ACHN (cell line): ENCODE results near the gene ADAM12.
A peak's percentile ranks its signal among the peaks of the same experiment; 100 is the strongest.
"Not testable (repeated sequence)": the region's sequence is repeated elsewhere in the genome, so short reads cannot be mapped to it uniquely, and the experiment has no call there.

Experiments
- DNase-seq: peaks from one replicate; pipeline ENCODE4 v3.0.0-alpha.2; 2015
- in situ Hi-C: cut with HindIII; loops from 2 replicates; pipeline ENCODE4 v1.10.0; 2017; ENCODE audit warnings: low sequenced_read_pairs, low pct_ligation_motif_present, low pct_unique_long_range_greater_than_20kb

Gene ADAM12

DNA sequence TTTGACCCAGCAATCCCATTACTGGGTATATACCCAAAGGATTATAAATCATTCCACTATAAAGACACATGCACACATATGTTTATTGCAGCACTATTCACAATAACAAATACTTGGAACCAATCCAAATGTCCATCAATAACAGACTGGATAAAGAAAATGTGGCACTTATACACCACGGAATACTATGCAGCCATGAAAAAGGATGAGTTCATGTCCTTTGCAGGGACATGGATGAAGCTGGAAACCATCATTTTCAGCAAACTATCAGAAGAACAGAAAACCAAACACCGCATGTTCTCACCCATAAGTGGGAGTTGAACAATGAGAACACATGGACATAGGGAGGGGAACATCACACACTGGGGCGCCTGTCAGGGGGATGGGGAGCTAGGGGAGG, 9.1 kb downstream of the ADAM12 start:
- DNase-seq, in situ Hi-C loops: not testable (repeated sequence)

GRCh38 chr10:126376956-126377355, 11.3 kb downstream of the ADAM12 start:
- in situ Hi-C loops, result no loop called here
- DNase-seq, result peak; percentile 70

- DNase-seq, result no peak
- in situ Hi-C loops, result no loop called here
Measured at GRCh38 chr10:126375926-126376554, 12.2 kb downstream of the ADAM12 start.

GRCh38 chr10:126375299-126375698, 13.0 kb downstream of the ADAM12 start:
- in situ Hi-C loops, result no loop called here
- DNase-seq, result no peak

GRCh38 chr10:126374435-126374834, 13.8 kb downstream of the ADAM12 start:
- in situ Hi-C loops, result no loop called here
- DNase-seq, result no peak

DNA sequence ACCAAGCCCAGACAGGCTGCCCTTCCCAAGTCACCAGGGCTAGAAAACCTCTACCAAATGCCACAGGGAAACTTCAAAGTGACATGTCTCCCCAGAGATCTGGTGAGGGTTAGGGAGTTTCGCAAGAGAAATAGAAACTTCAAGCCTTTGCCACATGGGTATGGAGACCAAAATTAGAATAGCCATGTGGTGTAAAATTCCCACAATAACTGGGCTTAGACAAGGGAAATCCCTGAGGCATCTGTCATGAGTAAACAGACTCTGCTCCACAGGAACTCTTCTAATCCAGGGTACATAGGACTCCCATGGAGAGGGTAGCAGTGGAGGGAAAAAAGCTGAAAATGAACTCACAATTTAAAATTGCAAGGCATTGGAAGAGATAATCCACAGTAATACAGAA, 14.3 kb downstream of the ADAM12 start:
- in situ Hi-C loops, result no loop called here
- DNase-seq, result no peak

DNA sequence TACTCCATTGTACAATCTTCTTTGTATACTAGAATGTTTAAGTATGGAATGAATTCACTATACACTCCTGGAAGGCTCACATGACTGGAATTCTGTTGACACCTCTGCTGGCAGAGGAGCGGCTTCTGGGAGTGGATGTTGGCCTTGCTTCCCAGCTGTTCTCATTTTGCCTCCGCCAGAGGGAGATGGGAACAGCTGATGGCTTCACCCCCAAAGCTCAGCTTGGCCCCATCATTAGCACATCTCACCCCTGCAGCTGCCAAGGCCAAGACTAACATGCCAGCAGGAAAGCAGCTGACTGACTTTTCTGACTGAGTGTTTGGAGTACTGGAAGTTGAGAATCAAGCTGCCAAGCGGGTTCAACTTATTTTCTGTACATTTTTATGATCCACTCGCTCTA, 15.1 kb downstream of the ADAM12 start:
- DNase-seq, result no peak
- in situ Hi-C loops, result no loop called here

DNA sequence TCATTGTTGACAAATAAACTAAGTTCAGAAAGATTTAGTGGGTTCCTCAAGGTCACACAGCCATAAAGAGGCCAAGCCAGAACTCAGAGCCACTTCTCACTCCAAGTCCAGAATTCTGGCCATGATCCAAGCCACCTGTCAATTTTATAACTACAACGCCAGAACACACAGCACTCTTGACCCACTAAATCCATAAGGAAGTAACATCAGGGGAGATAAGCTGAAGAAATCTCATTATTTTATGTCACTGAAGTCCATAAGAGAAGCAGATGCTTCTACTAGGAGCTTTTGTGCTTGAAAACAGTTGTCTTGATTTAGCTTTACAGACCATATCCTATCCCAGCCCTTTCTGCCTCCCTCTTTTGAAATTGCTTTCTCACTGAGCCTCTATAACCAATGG, 15.9 kb downstream of the ADAM12 start:
- in situ Hi-C loops, result no loop called here
- no peak for DNase-seq

DNA sequence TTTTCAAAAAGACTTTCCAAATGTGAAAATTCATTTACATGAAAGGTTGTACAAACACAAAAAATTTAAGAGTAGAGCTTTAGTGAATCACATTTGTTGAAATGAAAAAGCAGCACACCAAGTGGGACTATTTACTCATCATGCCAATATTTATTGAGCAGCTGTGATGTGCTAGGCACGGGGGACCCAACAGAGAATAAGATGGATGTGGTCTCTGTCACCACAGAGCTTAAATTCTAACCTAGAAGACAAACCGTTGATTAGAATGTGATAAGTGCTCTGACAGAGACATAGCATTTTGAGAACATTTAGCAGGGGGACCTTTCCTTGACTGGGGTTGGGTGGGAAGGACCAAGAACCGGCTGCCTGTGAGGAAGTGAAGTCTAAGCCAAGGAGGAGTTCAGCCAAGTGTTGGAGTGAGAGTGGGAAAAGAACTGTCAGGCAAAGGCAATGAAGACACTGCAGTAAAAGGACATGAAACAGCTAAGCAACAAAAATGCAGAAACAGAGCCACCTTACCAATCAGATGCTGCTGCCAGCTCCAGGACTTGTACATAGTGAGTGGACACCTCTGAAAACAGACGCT, 19.1 kb downstream of the ADAM12 start:
- no peak for DNase-seq
- in situ Hi-C loops, result no loop called here

- DNase-seq, result no peak
- in situ Hi-C loops, result no loop called here
Measured at GRCh38 chr10:126357169-126357568, 31.1 kb downstream of the ADAM12 start.

DNA sequence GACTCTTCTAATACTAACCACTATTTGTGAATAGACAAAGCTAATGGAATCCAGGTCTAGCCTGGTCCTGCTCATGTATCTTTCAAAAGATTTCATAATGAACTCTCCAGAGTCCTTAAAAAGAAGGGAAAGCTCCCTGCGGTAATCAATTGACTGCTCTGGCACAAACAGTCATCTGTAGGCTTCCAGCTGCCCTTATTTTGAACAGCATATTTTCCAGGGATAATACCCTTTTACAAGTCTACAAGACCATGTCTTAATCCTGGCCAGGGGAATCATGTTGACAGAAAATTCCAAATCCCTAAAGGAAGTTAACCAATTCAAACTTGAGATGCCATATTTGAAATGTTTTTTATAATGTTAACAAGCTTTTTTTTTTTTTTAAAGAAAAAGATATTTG, 34.6 kb downstream of the ADAM12 start:
- no peak for DNase-seq
- in situ Hi-C loops, result no loop called here

GRCh38 chr10:126352453-126352852, 35.8 kb downstream of the ADAM12 start:
- in situ Hi-C loops, result no loop called here
- no peak for DNase-seq

- in situ Hi-C loops, result no loop called here
- no peak for DNase-seq
Measured at GRCh38 chr10:126351021-126351420, 37.3 kb downstream of the ADAM12 start.

- in situ Hi-C loops, result no loop called here
Measured at GRCh38 chr10:126350216-126350992, 37.9 kb downstream of the ADAM12 start.

DNA sequence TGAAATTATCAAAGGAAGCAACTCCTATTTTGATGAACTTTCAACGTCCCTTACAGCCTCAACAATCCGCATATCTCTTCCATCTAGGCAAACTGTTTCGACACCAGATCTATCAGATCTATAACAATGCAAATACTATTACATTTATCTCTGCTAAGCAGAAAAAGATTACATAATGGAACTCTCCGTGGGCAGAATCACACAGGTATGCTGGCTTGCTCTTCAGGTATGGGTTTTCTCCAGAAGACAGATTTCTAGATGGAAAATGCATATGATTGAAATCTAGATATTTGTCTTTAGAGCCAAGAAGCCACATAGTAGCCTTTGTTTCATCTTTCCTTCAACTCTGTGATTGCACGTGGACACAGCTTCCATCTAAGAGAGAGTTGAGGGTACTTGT, 38.6 kb downstream of the ADAM12 start:
- in situ Hi-C loops, result no loop called here
- DNase-seq, result no peak

More at GRCh38 chr10:126350216-126350992, 37.9 kb downstream of the ADAM12 start:
- DNase-seq, result peak; percentile 99

DNA sequence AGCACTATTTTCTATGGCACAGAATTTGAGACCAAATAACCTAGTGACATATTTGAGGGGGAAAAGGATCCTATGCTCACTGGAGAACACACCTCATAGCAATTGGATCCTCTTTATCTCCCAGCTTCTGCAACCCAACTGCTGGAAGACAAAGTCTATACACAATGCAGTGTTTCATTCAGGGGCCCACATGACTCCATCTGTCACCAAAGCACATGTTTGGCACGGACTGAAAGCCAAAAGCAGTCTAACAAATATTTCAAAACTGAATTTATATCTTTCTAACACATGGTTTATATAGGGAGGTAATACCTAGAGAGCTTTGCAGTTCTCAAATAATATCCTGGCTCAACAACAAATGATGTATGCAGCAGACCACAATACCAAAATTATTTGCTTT, 39.2 kb downstream of the ADAM12 start:
- no peak for DNase-seq
- in situ Hi-C loops, result no loop called here

- DNase-seq, in situ Hi-C loops: not testable (repeated sequence)
Measured at GRCh38 chr10:126343496-126343895, 44.8 kb downstream of the ADAM12 start.

DNA sequence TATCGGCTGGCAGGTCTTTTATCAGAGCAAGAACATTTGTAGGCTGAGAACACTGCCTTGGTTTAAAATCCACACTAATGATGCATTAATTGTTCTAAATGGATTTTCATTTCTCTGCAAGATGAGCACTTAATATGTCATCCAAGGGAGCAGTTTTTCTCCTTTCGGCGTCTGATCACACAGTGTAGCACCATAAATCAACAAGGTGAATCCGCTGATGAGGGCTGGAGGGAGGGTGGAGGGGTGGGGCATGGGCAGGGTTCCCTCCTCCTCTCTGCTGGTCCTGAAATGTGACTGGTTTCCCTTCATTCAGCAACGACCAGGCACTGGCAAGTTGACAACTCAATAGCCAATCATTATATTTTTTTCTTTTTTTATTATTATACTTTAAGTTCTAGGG, 45.6 kb downstream of the ADAM12 start:
- no peak for DNase-seq
- in situ Hi-C loops, result no loop called here

DNA sequence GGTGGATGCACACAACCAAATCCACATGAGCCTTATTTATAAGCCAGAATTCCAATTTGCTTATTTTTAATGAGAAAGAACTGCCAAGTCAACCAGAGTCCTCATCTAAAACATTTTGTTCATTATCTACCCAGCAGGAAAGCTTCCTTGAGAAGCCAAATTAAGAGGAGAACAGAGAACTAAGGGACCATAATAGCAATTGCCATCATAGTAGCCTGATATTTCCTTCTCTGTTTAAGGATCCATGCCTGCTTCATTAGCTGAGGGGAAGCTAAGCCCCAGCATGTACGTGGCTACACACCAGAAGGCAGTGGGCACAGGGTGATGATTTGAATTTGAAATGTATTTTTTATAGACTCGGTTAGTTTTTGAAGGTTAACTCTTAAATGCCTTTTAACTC, 46.8 kb downstream of the ADAM12 start:
- DNase-seq, result no peak
- in situ Hi-C loops, result no loop called here
